Measurements from ENCODE around the gene PLSCR4.
"Not testable (repeated sequence)": the region's sequence is repeated elsewhere in the genome, so short reads cannot be mapped to it uniquely, and the experiment has no call there.

PLSCR4 gene, protein sequence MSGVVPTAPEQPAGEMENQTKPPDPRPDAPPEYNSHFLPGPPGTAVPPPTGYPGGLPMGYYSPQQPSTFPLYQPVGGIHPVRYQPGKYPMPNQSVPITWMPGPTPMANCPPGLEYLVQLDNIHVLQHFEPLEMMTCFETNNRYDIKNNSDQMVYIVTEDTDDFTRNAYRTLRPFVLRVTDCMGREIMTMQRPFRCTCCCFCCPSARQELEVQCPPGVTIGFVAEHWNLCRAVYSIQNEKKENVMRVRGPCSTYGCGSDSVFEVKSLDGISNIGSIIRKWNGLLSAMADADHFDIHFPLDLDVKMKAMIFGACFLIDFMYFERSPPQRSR

DNA sequence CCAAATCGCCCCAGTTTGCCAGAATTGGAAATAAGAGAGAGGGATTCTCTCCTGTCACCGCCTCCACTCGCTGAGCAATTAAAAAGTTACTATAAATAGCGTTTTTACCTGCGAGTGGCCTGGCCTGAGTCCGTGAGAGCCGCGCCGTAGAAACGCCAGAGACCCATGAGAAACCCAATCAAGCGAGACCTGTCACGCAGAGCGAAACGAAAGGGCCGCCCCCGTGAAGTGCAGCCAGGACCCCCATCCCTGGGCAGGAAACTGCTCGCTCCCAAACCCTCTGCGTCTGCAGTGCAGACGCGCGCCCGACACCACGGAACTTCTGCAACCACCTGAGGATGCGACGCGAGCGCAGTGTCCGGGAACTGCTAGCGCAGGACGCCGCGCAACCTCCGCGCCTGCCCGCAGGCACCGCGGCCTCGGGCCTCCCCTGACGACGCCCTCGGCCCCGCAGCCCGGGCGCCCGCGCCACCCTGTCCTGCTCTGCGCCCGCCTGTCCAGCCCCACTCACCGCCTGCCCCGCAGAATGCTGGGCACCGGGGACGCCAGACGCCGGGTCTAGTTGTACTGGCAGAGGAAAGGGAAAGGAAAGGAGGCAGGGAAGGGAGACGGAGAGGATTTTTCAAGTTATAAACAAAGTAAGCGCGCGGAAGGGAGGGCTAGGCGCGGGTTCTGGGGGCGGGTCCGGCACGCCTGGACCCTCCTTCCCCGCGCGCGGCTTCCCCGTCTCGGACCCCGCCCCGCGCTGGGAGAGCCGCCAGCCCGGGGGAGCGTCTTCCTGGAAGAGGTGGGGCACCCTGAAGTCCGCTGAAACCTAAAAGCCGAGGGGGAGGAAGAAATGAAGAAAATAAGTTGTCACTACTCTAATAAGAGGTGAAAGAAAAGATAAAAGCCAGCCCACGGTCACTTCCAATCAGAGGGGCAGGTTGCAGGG is at the start of gene PLSCR4:
TSS of gene PLSCR4 (minus strand) at position 657 of the 934 bp plus-strand sequence. CDS start 29,034 bp downstream, outside the sequence.
- TF ChIP-seq, protein P1, sequence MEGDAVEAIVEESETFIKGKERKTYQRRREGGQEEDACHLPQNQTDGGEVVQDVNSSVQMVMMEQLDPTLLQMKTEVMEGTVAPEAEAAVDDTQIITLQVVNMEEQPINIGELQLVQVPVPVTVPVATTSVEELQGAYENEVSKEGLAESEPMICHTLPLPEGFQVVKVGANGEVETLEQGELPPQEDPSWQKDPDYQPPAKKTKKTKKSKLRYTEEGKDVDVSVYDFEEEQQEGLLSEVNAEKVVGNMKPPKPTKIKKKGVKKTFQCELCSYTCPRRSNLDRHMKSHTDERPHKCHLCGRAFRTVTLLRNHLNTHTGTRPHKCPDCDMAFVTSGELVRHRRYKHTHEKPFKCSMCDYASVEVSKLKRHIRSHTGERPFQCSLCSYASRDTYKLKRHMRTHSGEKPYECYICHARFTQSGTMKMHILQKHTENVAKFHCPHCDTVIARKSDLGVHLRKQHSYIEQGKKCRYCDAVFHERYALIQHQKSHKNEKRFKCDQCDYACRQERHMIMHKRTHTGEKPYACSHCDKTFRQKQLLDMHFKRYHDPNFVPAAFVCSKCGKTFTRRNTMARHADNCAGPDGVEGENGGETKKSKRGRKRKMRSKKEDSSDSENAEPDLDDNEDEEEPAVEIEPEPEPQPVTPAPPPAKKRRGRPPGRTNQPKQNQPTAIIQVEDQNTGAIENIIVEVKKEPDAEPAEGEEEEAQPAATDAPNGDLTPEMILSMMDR (IDR thresholded peaks at IDR 0.05; ENCODE audit: low read depth, low read length), result no peak
- TF ChIP-seq MYC (IDR thresholded peaks at IDR 0.05; ENCODE audit: low read depth, low read length), result no peak
- no peak for TF ChIP-seq POLR2A (IDR thresholded peaks at IDR 0.05; ENCODE audit: extremely low read depth, insufficient read length)
- TF ChIP-seq, protein P2, sequence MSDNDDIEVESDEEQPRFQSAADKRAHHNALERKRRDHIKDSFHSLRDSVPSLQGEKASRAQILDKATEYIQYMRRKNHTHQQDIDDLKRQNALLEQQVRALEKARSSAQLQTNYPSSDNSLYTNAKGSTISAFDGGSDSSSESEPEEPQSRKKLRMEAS (IDR thresholded peaks at IDR 0.05; ENCODE audit: low read depth, low read length), result no peak
- no peak within 1 kb of the TSS for H3K4me3 ChIP-seq (ENCODE audit: low read depth, low read length)
- no peak for DNase-seq (ENCODE audit: low read depth)

DNA sequence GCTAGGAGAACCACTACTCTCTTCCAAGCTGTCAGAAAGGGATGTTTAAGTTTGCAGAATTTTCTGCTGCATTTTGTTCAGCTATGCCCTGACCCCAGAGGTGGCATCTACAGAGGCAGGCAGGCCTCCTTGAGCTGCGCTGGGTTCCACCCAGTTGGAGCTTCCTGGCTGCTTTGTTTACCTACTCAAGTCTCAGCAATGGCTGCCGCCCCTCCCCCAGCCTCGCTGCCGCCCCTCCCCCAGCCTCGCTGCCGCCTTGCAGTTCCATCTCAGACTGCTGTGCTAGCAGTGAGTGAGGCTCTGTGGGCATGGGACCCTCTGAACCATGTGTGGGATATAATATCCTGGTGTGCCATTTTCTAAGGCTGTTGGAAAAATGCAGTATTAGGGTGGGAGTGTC is 42.5 kb upstream of the PLSCR4 start:
- H3K4me3 ChIP-seq (ENCODE audit: low read depth, low read length); DNase-seq (ENCODE audit: low read depth): not testable (repeated sequence)

DNA sequence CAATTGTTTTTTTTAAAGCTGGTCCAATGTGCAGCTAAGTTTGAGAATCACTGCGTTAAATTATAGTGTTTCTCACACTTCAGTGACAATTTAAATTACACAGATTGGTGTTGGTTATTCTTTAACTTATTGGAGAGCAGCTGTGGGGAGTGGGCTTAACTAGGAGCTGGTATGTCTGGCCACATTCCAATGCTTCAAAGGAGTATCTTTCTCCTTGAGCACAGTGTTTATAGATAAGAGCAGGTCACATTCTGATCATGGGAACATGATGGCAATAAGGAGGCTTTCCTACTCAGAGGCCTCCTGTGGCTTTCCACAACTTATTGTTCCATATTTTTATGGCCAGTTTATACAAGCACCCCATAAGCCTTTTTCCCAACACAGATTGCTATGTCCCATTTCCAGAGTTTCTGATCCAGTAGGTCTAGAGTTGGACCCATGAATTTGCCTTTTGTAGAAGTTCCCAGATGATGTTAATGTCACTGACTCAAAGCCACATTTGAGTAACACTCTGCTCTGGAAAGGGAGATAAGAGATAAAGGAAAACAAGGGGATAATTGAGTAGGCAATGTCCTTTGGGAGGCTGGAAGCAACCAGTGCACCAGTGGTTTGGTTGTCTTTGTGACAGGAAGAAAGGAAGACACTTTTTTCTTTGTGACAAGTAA is 33.0 kb upstream of the PLSCR4 start:
- DNase-seq (ENCODE audit: low read depth), result no peak
- no peak for TF ChIP-seq MYC (IDR thresholded peaks at IDR 0.05; ENCODE audit: low read depth, low read length)
- no peak for TF ChIP-seq POLR2A (IDR thresholded peaks at IDR 0.05; ENCODE audit: extremely low read depth, insufficient read length)
- TF ChIP-seq, protein P1 (IDR thresholded peaks at IDR 0.05; ENCODE audit: low read depth, low read length), result no peak
- TF ChIP-seq, protein P2 (IDR thresholded peaks at IDR 0.05; ENCODE audit: low read depth, low read length), result no peak
- H3K4me3 ChIP-seq (ENCODE audit: low read depth, low read length), result no peak overlapping the region

DNA sequence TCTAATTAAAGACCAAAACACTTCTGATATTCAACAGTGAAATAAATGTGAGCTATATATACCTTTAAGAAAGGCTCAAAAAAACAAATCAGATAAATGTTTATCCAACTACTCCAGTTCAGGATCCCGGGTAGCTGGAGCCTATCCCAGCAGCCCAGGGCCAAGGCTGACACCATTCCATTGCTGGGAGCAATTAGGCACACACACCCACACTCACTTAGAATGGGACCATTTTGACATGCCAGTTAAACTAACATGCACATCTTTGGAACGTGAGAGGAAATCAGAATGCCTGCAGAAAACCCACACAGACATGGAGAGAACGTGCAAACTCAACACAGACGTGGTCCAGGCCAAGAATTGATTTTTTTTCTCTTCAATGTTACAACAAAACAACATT is 30.0 kb upstream of the PLSCR4 start:
- TF ChIP-seq, protein P2 (IDR thresholded peaks at IDR 0.05; ENCODE audit: low read depth, low read length), result no peak
- TF ChIP-seq POLR2A (IDR thresholded peaks at IDR 0.05; ENCODE audit: extremely low read depth, insufficient read length), result no peak
- no peak for TF ChIP-seq MYC (IDR thresholded peaks at IDR 0.05; ENCODE audit: low read depth, low read length)
- TF ChIP-seq, protein P1 (IDR thresholded peaks at IDR 0.05; ENCODE audit: low read depth, low read length), result no peak
- no peak for DNase-seq (ENCODE audit: low read depth)
- no peak overlapping the region for H3K4me3 ChIP-seq (ENCODE audit: low read depth, low read length)

DNA sequence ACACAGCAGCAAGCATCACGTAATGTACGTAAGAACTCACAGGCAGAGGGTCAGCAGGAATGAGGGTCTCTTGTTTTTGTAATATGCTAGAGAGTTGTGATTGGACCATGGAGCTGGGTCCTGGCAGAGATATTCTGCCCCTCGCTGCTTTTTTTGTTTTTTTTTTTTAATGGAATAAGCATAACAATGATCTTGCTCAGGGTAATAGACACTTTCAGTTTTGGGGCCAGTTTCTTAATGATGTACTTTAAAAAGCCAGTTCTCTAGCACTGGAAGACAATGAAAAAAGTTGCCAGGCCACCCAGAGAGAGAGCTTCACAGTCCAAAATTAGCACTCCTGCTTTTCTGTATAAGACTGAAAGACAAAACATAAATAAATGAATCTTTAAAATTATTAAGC is 29.0 kb upstream of the PLSCR4 start:
- no peak overlapping the region for H3K4me3 ChIP-seq (ENCODE audit: low read depth, low read length)
- TF ChIP-seq MYC (IDR thresholded peaks at IDR 0.05; ENCODE audit: low read depth, low read length), result no peak
- no peak for TF ChIP-seq POLR2A (IDR thresholded peaks at IDR 0.05; ENCODE audit: extremely low read depth, insufficient read length)
- TF ChIP-seq, protein P2 (IDR thresholded peaks at IDR 0.05; ENCODE audit: low read depth, low read length), result no peak
- TF ChIP-seq, protein P1 (IDR thresholded peaks at IDR 0.05; ENCODE audit: low read depth, low read length), result no peak
- no peak for DNase-seq (ENCODE audit: low read depth)

Data from NB4 (cell line).